Jurkat, Clone E6-1 (cell line): ENCODE data around the gene LDOC1. TPM values are rescaled to one million over a fixed set of nuclear protein-coding genes. Genes with fewer than 3 reads are reported as not detected.
"Not testable (repeated sequence)": the region's sequence is repeated elsewhere in the genome, so short reads cannot be mapped to it uniquely, and the experiment has no call there.

ENCODE experiments used
- DNase-seq: peaks from one replicate; pipeline ENCODE4 v3.0.0-alpha.2; 2011; ENCODE audit warnings: low read depth, low spot score
- H3K4me3 ChIP-seq: 2 replicates; pipeline ENCODE4 v1.5.1; 2011; ENCODE audit warnings: mild to moderate bottlenecking, low read length, control low read depth, moderate library complexity
- polyA plus RNA-seq: library from polyadenylated mRNA; unstranded; fragments of >200 nt; gene quantifications from one replicate; pipeline ENCODE4 v1.2.1, GENCODE V29; 2012; ENCODE audit warnings: missing spikeins; ENCODE audit not compliant: insufficient read length, insufficient read depth

The LDOC1 gene
- polyA plus RNA-seq, result not detected

GRCh38 chrX:141176586-141177451 is at the start of gene LDOC1:
Gene LDOC1, minus strand, starts transcription at chrX:141177129. Its CDS starts 108 bp downstream, at chrX:141177021.
- no peak for DNase-seq
- H3K4me3 ChIP-seq, result no peak within 1 kb of the TSS

- DNase-seq, result no peak
- no peak overlapping the region for H3K4me3 ChIP-seq
These were observed 44.7 kb upstream of the LDOC1 start for GRCh38 chrX:141221611-141222010.

GRCh38 chrX:141220342-141221008 is 43.5 kb upstream of the LDOC1 start:
- no peak for DNase-seq

GRCh38 chrX:141214196-141214595 is 37.3 kb upstream of the LDOC1 start:
- H3K4me3 ChIP-seq, result no peak overlapping the region
- no peak for DNase-seq

More at GRCh38 chrX:141220342-141221008, 43.5 kb upstream of the LDOC1 start:
- H3K4me3 ChIP-seq, result no peak overlapping the region

GRCh38 chrX:141201962-141202361 is 25.0 kb upstream of the LDOC1 start:
- H3K4me3 ChIP-seq, result no peak overlapping the region
- no peak for DNase-seq

- H3K4me3 ChIP-seq, DNase-seq: not testable (repeated sequence)
These were observed 11.6 kb upstream of the LDOC1 start for GRCh38 chrX:141188573-141188972.

GRCh38 chrX:141185366-141185765 is 8.4 kb upstream of the LDOC1 start:
- DNase-seq, result no peak

GRCh38 chrX:141183000-141183399 is 6.1 kb upstream of the LDOC1 start:
- H3K4me3 ChIP-seq, result no peak overlapping the region
- no peak for DNase-seq

More at GRCh38 chrX:141185366-141185765, 8.4 kb upstream of the LDOC1 start:
- no peak overlapping the region for H3K4me3 ChIP-seq

- DNase-seq, result no peak
- H3K4me3 ChIP-seq, result no peak overlapping the region
These were observed 3.9 kb upstream of the LDOC1 start for GRCh38 chrX:141180851-141181250.

- no peak for DNase-seq
- no peak overlapping the region for H3K4me3 ChIP-seq
These were observed 1.1 kb downstream of the LDOC1 start for GRCh38 chrX:141175786-141176185.

GRCh38 chrX:141164406-141164805 is 12.5 kb downstream of the LDOC1 start:
- no peak overlapping the region for H3K4me3 ChIP-seq
- no peak for DNase-seq

- no peak for DNase-seq
- no peak overlapping the region for H3K4me3 ChIP-seq
These were observed 18.8 kb downstream of the LDOC1 start for GRCh38 chrX:141158084-141158483.

- not testable (repeated sequence) for H3K4me3 ChIP-seq, DNase-seq
These were observed 21.7 kb downstream of the LDOC1 start for GRCh38 chrX:141155231-141155630.

GRCh38 chrX:141142946-141143345 is 34.0 kb downstream of the LDOC1 start:
- DNase-seq, result no peak
- H3K4me3 ChIP-seq, result no peak overlapping the region

GRCh38 chrX:141133272-141133671 is 43.7 kb downstream of the LDOC1 start:
- DNase-seq, result no peak
- no peak overlapping the region for H3K4me3 ChIP-seq

- DNase-seq, result no peak
- H3K4me3 ChIP-seq, result no peak overlapping the region
These were observed 49.8 kb downstream of the LDOC1 start for GRCh38 chrX:141127146-141127545.
